ENCODE results near the gene BSCL2. TPM values are rescaled to one million over a fixed set of nuclear protein-coding genes. Genes with fewer than 3 reads are reported as not detected.
"Not testable (repeated sequence)": the region's sequence is repeated elsewhere in the genome, so short reads cannot be mapped to it uniquely, and the experiment has no call there.

Gene BSCL2
- polyA plus RNA-seq (ENCODE audit: insufficient read length) = 68.3 TPM
- long read RNA-seq, donor 1, transcript BSCL2-207 (11 exons, 1,516 nt) = major isoform, 23 of 41 reads
- long read RNA-seq, donor 1, transcript BSCL2-203 (11 exons, 1,683 nt) = minor isoform, 9 of 41 reads
- long read RNA-seq, donor 1, partial matches to known transcripts = 0 of 41 reads
- long read RNA-seq, donor 1, other reads (novel, unspliced or antisense) = 0 of 41 reads
- long read RNA-seq, donor 2, transcript BSCL2-207 (11 exons, 1,516 nt) = major isoform, 19 of 38 reads
- long read RNA-seq, donor 2, transcript BSCL2-203 (11 exons, 1,683 nt) = minor isoform, 9 of 38 reads
- long read RNA-seq, donor 2, partial matches to known transcripts = 0 of 38 reads
- long read RNA-seq, donor 2, other reads (novel, unspliced or antisense) = 0 of 38 reads
- long read RNA-seq, donor 3, transcript BSCL2-203 (11 exons, 1,683 nt) = minor isoform, 6 of 33 reads
- long read RNA-seq, donor 3, transcript BSCL2-207 (11 exons, 1,516 nt) = major isoform, 17 of 33 reads
- long read RNA-seq, donor 3, partial matches to known transcripts = 5 of 33 reads
- long read RNA-seq, donor 3, other reads (novel, unspliced or antisense) = 0 of 33 reads
- long read RNA-seq, donor 4 = 0 reads
- long read RNA-seq, donor 5, transcript BSCL2-210 (11 exons, 1,440 nt) = minor isoform, 5 of 55 reads
- long read RNA-seq, donor 5, transcript BSCL2-213 (3 exons, 881 nt) = minor isoform, 5 of 55 reads
- long read RNA-seq, donor 5, transcript BSCL2-203 (11 exons, 1,683 nt) = minor isoform, 12 of 55 reads
- long read RNA-seq, donor 5, transcript BSCL2-207 (11 exons, 1,516 nt) = major isoform, 24 of 55 reads
- long read RNA-seq, donor 5, partial matches to known transcripts = 0 of 55 reads
- long read RNA-seq, donor 5, other reads (novel, unspliced or antisense) = 6 of 55 reads
- long read RNA-seq, donor 6, transcript BSCL2-207 (11 exons, 1,516 nt) = major isoform, 11 of 28 reads
- long read RNA-seq, donor 6, partial matches to known transcripts = 10 of 28 reads
- long read RNA-seq, donor 6, other reads (novel, unspliced or antisense) = 0 of 28 reads
- long read RNA-seq, donor 7, transcript BSCL2-207 (11 exons, 1,516 nt) = major isoform, 23 of 48 reads
- long read RNA-seq, donor 7, transcript BSCL2-203 (11 exons, 1,683 nt) = minor isoform, 8 of 48 reads
- long read RNA-seq, donor 7, transcript BSCL2-210 (11 exons, 1,440 nt) = minor isoform, 7 of 48 reads
- long read RNA-seq, donor 7, partial matches to known transcripts = 6 of 48 reads
- long read RNA-seq, donor 7, other reads (novel, unspliced or antisense) = 0 of 48 reads
- long read RNA-seq, donor 8, transcript BSCL2-207 (11 exons, 1,516 nt) = major isoform, 14 of 25 reads
- long read RNA-seq, donor 8, partial matches to known transcripts = 5 of 25 reads
- long read RNA-seq, donor 8, other reads (novel, unspliced or antisense) = 0 of 25 reads

- DNase-seq = peak; percentile 88
Measured at GRCh38 chr11:62707277-62707861, at the start of gene BSCL2, which contains the start of gene GNG3. BSCL2 (minus strand) TSS chr11:62707424; CDS start chr11:62707195, 229 bp downstream. GNG3 (plus strand) TSS chr11:62707676; CDS start chr11:62708296, 620 bp downstream.

DNA sequence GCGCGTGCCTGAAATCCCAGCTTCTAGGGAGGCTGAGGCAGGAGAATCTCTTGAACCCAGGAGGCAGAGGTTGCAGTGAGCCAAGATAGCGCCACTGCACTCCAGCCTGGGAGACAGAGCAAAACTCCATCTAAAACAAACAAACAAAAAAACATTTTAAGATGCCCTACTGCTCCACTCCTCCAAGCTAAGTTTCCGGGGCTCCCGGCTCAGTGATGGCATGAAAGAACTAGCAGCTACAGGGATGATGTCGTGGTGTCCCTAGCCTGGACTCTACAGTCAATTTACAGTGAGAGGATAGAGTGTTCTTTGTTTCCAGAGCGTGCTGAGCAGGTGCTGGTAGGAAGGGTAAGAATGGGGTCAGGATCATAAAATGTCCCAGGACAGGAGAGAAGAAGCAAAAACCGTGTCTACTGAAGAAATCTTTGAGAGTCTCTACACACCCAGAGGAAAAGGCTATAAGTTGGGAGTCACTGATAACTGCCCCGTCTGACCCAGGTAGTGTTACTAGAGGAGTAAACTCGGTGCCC is 47.9 kb upstream of the BSCL2 start:
- no peak for DNase-seq

- DNase-seq = peak; percentile 98
Measured at GRCh38 chr11:62753736-62754603, 46.7 kb upstream of the BSCL2 start, which contains the start of gene ZBTB3. ZBTB3 (minus strand) TSS chr11:62754160; CDS start chr11:62753664, 496 bp downstream.

DNA sequence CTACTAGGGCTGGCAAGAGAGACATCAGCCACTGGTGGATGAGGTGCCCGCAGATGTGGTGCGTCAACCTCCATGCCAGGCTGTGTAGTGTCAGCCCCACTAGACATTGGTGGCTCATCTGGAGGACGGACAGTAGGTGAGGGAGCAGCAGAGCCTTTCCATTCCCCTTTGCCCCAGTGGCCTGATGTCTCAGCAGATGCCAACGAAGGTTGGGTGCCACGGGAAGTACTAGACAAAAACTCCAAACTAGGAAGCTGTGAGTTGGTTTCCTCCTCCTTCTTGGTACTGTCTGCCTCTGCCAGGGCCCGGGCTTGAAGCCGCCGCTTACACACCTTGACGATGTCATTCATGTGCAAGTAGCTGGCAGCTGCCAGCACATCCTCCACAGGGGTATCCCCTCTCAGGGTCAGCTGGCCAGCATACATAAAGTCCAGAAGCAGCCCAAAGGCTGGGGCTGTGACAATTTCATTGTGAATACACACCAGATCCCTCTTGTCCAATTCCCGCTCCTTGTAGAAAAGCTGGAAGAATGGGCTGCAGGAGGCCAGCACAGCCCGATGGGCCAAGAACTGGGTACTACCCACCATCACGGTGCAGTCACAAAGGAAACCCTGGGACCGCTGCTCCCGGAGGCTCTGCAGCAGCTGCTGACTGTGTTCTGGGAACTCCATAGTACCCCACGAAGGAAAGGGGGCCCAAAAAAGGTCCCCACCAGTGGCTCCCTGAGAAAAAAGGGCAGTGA is 45.9 kb upstream of the BSCL2 start:
- DNase-seq = no peak

DNA sequence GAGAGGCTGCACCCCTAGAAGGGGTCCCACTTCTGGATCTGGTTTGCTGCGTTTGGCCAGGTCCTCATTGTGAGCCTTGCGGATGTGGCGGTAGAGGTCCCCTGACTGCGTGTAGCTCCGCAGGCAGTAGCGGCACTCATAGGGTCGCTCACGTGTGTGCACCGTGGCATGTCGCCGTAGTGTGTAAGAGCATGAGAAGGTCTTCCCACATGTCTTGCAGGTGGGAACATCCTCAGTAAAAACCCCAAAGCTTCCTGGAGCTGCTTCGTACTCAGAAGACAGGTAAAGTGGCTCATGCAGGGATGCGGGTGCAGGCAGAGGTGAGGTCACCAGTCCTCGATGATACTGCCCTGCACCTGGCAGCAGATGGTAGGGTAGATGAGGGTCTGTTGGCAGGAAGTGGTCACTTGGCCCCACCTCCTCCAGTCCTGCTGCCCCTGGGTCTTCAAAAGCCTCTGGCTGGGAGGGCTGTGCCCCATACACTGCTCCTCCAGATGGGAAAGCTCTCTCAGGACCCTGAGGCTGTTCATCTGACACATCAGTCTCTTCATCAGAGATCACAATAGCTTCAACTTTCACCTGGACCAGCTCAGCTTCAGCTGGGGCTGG is 45.1 kb upstream of the BSCL2 start:
- no peak for DNase-seq

DNA sequence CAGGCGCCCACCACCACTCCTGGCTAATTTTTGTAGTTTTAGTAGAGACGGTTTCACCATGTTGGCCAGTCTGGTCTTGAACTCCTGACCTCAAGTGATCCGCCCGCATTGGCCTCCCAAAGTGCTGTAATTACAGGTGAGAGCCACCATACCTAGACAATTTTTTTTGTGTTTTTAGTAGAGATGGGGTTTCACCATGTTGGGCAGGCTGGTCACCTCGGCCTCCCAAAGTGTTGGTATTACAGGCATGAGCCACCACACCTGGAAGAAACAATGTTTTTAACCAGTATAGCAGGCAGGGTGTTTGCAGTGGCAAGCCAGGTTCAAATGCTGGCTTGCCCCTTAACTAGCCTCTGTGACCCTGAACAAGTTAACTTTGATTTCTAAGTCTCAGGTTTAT is 42.7 kb upstream of the BSCL2 start:
- not testable (repeated sequence) for DNase-seq

DNA sequence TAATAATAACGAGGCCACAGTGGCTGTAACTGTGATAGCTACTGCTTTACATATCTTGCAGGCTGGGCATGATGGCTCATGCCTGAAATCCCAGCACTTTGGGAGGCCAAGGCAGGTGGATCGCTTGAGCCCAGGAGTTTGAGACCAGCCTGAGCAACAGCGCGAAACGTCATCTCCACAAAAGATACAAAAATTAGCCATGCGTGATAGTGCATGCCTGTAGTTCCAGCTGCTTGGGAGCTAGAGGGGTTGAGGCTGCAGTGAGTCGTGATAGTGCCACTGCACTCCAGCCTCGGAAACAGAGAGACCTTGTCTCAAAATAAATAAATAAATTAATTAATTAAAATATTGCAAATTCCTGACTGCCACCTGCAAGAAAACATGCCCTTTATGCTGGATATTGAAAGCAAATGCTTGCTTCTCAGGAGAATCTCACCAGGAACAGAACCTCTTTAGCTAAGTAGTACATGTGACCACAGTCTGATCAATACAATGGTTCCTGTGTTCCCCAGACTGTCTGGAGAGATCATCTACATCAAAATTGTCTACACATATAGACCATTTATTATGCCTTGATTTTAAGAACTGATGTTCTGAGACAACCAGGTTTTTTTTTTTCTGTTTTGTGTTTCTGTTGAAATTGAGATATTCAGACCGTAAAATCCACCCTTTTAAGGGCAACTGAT is 40.4 kb upstream of the BSCL2 start:
- DNase-seq = no peak

DNA sequence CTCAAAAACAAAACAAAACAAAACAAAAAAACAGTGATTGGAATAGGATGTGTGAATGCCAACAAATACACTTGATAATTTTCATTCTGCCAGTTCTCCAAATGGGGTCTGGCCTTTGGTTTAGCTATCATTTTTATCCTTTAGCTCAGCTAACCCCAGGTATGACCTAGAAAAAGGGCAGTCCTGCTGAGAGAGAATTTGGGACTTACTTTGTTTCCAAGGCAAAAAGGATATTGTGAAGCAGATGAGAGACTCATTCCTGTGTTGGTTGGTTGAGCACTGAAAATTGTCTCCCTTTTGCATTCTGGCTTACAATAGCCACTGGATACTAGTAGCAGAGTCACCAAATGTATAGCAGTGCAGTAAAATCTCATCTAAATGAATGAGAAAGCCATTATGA is 30.0 kb upstream of the BSCL2 start:
- DNase-seq = no peak

- DNase-seq = no peak
Measured at GRCh38 chr11:62732830-62733229, 25.6 kb upstream of the BSCL2 start.

GRCh38 chr11:62730076-62730475 is 22.9 kb upstream of the BSCL2 start:
- not testable (repeated sequence) for DNase-seq

- DNase-seq = peak; percentile 89
Measured at GRCh38 chr11:62728171-62728988, 21.2 kb upstream of the BSCL2 start, which contains the start of gene TTC9C. TTC9C (plus strand) TSS chr11:62728486; CDS start chr11:62728849, 363 bp downstream.

GRCh38 chr11:62727872-62728170 is 20.6 kb upstream of the BSCL2 start:
- peak; percentile 98 for DNase-seq

DNA sequence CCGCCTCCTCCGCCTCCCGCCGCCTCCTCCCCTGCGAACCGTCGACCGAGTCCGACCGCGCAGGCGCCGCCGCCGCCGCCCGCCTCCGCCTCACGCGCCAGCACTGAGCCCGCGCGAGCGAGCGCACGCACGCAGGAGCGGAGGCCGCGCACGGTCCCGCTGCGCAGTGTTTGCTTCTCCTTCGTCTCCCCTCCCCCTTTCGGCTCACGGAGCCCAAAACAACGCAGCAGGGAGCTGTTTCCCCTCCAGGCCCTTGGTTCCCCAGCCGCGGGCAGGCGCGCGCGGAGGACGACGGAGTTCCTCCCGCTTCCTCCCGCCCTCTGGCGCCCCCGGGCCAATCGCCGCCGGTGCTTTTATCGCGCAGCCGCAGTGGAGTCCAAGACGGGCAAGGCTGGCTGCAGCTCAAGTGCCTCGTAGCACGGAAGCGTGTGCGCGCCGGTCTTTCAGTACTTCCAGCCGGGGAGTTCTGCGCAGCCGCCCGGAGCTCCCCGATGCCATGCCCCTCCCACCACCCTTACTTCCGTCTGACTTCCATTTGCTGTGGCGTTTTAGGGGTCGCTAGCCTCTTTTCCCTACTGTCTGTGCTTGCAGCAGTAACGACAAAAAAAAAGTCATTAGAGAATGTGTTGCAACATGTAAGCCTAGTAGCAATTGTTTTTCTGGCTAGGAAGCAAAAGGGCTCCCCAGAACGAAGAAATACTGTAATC is 20.1 kb upstream of the BSCL2 start, which contains the start of gene HNRNPUL2:
Gene HNRNPUL2, minus strand, starts transcription at position 293 of the 707 bp plus-strand sequence. CDS start 301 bp downstream, outside the sequence.
- DNase-seq = peak; percentile 99

GRCh38 chr11:62726915-62727164 is 19.6 kb upstream of the BSCL2 start:
- DNase-seq = no peak

DNA sequence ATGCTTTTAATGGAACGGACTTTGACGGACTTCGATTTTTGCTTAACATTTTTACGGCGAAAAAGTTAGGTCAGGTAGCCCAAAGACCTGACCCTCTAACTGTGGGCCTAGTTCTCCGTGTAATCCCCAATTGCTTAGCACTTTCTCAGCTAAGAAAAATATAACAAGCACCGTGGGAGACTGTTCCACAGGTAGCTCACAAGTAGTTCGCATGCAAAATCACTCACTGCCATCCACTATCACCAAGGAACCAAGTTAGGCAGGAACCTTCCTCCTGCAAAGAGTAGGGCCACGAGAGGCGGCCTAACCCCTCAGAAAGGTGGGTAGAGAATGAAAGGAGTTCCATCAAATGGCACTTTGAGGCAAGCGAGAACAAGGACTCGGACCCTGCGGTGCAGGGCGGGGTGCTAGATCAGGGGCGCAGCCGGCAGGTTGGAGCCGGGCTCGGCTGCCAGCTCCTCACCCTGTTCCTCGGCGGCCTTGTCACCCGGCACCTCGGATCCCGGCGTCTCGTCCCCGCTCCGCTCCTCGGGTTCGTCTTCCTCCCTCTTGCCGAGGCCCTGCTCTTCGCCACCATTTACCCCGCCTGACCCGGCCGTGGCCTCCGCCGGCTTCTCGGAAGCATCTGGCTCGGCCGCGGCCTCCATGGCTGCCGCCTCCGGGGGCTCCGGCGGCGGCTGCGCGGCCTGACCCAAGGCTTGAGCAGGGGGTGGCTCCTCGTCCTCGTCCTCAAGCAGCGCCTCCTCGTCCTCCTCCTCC is 19.1 kb upstream of the BSCL2 start:
- no peak for DNase-seq

DNA sequence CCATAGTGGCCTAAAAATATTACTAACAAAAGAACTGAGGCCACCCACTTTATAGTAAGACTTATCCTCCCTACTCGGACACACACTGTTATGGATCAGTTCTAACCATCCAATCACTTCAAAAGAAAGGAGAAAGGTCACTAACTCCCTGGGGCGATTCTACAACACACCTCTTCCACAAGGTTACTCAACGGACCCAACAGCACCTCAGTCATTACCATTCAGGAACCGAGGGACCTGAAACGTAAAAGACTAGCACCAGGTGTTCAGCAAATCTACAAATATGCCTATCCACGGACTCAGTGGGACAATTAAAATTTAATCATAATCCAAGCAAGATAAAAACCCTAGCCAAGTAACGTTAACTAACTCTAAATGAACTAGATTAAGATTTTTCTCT is 18.4 kb upstream of the BSCL2 start:
- no peak for DNase-seq

All from left kidney (tissue), 8 donors.